Measurements from ENCODE around the gene DOCK9.

The DOCK9 gene

DNA sequence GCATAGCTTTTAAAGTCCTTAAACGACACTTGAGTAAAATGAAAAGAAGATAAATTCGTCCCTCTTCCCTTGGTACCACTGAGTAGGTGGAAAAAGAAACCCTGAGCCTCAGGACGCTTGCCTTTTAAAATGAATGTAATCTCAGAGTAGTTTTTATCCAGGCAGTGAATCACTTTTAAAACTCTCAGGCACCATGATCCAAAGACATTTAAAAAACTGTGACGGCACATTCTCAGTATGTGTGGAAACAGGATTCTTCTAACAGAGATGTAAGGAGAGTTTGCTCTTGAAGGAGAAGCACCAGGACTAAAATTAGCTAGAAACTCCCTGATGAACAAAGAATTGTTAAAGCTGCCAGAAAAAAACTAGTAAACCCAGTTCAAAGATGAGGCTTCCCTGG is 119.7 kb downstream of the DOCK9 start:
- TF ChIP-seq, protein P1, sequence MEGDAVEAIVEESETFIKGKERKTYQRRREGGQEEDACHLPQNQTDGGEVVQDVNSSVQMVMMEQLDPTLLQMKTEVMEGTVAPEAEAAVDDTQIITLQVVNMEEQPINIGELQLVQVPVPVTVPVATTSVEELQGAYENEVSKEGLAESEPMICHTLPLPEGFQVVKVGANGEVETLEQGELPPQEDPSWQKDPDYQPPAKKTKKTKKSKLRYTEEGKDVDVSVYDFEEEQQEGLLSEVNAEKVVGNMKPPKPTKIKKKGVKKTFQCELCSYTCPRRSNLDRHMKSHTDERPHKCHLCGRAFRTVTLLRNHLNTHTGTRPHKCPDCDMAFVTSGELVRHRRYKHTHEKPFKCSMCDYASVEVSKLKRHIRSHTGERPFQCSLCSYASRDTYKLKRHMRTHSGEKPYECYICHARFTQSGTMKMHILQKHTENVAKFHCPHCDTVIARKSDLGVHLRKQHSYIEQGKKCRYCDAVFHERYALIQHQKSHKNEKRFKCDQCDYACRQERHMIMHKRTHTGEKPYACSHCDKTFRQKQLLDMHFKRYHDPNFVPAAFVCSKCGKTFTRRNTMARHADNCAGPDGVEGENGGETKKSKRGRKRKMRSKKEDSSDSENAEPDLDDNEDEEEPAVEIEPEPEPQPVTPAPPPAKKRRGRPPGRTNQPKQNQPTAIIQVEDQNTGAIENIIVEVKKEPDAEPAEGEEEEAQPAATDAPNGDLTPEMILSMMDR (IDR thresholded peaks at IDR 0.05; ENCODE audit: low read depth, low read length): no peak
- no peak for DNase-seq (ENCODE audit: extremely low read depth, low read depth)

DNA sequence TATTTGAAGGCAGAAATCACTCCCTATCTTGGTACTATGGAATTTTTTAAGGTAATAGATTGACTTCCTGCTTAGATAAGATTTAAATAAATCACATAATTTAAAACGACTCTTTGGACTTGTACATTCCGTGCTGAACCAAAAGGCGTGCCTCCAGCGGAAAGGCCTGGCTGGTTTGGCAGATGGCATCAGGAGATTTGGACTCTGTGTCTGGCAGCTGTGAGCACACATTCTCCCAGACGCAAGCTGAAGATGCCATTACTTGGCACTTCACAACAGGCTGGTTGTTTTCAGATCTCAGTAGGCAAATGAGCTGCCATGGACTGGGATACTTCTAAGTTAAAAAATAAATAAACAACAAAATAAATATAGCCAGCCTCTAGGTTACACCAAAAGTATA is 120.9 kb downstream of the DOCK9 start:
- DNase-seq (ENCODE audit: extremely low read depth, low read depth): no peak
- TF ChIP-seq, protein P1 (IDR thresholded peaks at IDR 0.05; ENCODE audit: low read depth, low read length): no peak

DNA sequence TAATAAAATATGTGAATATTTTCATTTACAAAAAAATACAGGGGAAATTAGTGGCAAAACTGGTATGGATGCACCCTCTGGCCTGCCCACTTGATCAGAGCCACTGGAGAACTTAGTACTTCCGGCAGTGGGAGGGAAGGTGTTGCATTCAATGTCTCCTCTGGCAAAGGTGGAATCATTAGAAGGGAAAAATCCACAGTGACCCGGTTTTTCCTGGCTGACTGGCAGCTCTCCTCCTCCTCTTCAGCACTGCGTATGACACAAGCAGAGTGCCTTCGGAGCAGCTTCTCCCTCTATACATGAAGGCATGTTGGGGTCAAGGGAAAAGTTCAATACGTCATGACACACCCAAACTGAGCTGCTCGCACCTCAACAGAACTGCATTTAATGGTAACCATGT is 123.4 kb downstream of the DOCK9 start:
- no peak for DNase-seq (ENCODE audit: extremely low read depth, low read depth)
- TF ChIP-seq, protein P1 (IDR thresholded peaks at IDR 0.05; ENCODE audit: low read depth, low read length): no peak

DNA sequence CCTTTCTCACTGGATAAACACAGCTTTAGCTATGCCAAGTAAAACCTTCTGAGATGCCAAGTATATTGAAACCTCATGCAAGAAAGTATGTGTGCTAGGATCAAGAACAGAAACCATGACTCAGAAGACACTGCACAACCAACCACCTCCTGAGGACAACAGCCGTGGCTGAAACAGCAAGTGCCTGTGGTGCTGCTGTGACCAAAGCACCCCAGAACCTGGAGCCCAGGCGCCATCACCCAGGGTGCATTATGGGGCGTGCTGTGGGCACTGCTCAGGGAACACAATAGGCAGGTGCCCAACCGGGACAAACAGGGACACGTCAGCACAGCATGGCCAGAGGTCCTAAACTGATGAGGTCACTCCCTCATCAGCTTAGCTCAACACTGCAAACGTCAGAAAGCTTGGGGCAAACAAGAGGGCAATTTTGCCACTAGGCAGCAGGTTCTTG is 124.1 kb downstream of the DOCK9 start:
- peak; percentile 40 for DNase-seq (ENCODE audit: extremely low read depth, low read depth)
- TF ChIP-seq, protein P1 (IDR thresholded peaks at IDR 0.05; ENCODE audit: low read depth, low read length): no peak

DNA sequence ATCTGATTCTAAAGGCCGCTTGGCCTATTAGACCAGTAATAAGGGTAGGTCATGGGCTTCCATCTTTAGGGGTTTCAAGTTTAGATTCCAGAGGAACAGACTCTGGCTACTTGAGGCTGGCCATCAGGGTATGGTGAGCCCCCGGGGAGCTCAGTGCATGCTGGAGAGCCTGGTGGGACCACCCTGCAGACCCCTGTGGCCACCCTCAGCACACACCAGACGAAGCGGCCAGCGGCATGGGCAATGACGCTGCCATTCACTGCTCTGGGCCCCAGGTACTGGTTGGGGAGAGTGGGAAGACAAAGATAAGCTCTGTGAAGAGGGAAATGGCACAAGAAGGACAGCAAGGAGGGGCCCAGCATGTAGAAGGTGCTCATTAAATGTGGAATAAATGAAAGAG is 126.6 kb downstream of the DOCK9 start:
- TF ChIP-seq, protein P1 (IDR thresholded peaks at IDR 0.05; ENCODE audit: low read depth, low read length): no peak
- DNase-seq (ENCODE audit: extremely low read depth, low read depth): no peak

DNA sequence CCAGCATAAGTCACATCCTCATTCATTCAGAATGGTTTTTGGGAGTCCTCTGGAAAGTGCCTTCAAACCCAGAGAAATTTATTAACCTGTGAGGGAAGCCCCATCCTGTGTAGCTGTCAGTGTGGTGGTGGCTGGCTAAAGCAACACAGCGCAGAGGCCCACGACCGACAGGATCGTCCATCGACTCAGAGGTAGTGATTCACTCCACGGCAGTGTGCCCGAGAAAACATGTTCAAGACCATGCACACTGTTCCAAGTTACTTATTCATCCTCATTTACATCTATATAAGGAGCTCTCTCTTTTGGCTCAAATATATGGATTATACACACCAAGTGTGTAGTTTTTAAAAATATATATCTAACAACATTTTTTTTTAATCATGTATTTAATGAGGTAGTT is 129.1 kb downstream of the DOCK9 start:
- no peak for DNase-seq (ENCODE audit: extremely low read depth, low read depth)
- TF ChIP-seq, protein P1 (IDR thresholded peaks at IDR 0.05; ENCODE audit: low read depth, low read length): no peak

DNA sequence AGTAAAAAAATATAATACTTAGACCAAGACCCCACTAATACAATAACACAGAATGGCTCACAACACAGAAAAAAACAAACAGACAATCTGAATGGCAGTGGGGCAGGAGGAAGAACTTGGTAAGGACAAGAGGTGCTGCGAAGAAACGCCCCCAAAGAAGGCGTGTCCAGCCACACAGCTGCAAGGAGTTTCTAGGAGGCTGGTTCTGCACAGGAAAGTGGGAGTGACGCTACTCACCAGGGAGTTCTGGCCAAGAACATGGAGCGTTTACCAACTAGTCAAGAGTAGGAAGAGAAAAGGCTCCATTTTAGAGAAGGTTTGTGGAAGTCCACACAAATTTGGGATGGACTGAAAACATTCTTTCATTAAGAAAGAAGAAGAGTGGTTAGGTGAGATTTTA is 130.1 kb downstream of the DOCK9 start:
- TF ChIP-seq, protein P1 (IDR thresholded peaks at IDR 0.05; ENCODE audit: low read depth, low read length): no peak
- DNase-seq (ENCODE audit: extremely low read depth, low read depth): no peak

All from AG09319 (cell line).